Activated T-cell treated with anti-CD3 and anti-CD28 coated beads for 24 hours (primary cell): ENCODE data around the gene DAPK3.
"Not testable (repeated sequence)": the region's sequence is repeated elsewhere in the genome, so short reads cannot be mapped to it uniquely, and the experiment has no call there.

Source experiments
- DNase-seq: peaks from one replicate; pipeline ENCODE4 v3.0.0-alpha.2; 2020; ENCODE audit warnings: low read depth

Gene DAPK3

GRCh38 chr19:3978145-3978544 is 7.2 kb upstream of the DAPK3 start:
- no peak for DNase-seq

GRCh38 chr19:3977242-3978143 is 6.6 kb upstream of the DAPK3 start:
- no peak for DNase-seq

GRCh38 chr19:3976495-3977241 is 5.8 kb upstream of the DAPK3 start:
- no peak for DNase-seq

- no peak for DNase-seq
Observed at GRCh38 chr19:3975637-3976087, 4.8 kb upstream of the DAPK3 start.

GRCh38 chr19:3975144-3975543 is 4.2 kb upstream of the DAPK3 start:
- DNase-seq: no peak

- DNase-seq: no peak
Observed at GRCh38 chr19:3970313-3970807, 539 bp downstream of the DAPK3 start.

- DNase-seq: no peak
Observed at GRCh38 chr19:3969435-3970312, 1.2 kb downstream of the DAPK3 start.

- DNase-seq: no peak
Observed at GRCh38 chr19:3968556-3969434, 2.1 kb downstream of the DAPK3 start.

GRCh38 chr19:3967983-3968382 is 2.9 kb downstream of the DAPK3 start:
- DNase-seq: not testable (repeated sequence)

- DNase-seq: no peak
Observed at GRCh38 chr19:3966051-3967017, 4.6 kb downstream of the DAPK3 start.

GRCh38 chr19:3964256-3965194 is 6.4 kb downstream of the DAPK3 start:
- no peak for DNase-seq

GRCh38 chr19:3963458-3964255 is 7.2 kb downstream of the DAPK3 start:
- no peak for DNase-seq

- no peak for DNase-seq
Observed at GRCh38 chr19:3961007-3961406, 9.9 kb downstream of the DAPK3 start.

- DNase-seq: no peak
Observed at GRCh38 chr19:3959766-3960131, 11.2 kb downstream of the DAPK3 start.

- no peak for DNase-seq
Observed at GRCh38 chr19:3958836-3959765, 11.8 kb downstream of the DAPK3 start.

GRCh38 chr19:3955688-3956087 is 15.2 kb downstream of the DAPK3 start:
- DNase-seq: no peak

GRCh38 chr19:3955276-3955675 is 15.6 kb downstream of the DAPK3 start:
- DNase-seq: not testable (repeated sequence)
